GM19467 (cell line): ENCODE measurements around the gene EIF2B1.
"Not testable (repeated sequence)": the region's sequence is repeated elsewhere in the genome, so short reads cannot be mapped to it uniquely, and the experiment has no call there.

Experiments
- ATAC-seq: cut with Tn5 transposase; IDR thresholded peaks from one replicate; pipeline ENCODE4 v1.9.1; 2021; ENCODE audit warnings: mild to moderate bottlenecking, moderate library complexity; ENCODE audit not compliant: unreplicated experiment

The EIF2B1 gene

DNA sequence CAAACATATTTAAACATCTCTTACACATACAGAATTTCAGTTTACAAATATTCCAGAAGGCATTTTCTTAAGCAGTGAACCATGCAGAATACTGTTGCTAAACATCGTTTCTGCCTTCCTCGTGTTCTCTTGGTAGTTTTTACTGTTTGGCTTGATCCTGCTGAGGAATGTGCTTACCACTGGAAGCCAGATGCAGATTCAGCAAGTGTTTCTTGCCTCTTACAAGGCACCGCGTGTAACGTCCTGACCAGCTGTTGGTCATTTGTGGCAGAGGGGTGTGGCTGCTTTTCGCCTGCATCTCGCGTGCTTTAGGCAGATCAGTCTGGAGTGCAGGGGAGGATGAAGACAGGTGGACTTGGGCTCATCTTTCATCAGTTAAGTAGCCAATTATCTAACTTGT, 12.4 kb downstream of the EIF2B1 start:
- ATAC-seq = no peak

DNA sequence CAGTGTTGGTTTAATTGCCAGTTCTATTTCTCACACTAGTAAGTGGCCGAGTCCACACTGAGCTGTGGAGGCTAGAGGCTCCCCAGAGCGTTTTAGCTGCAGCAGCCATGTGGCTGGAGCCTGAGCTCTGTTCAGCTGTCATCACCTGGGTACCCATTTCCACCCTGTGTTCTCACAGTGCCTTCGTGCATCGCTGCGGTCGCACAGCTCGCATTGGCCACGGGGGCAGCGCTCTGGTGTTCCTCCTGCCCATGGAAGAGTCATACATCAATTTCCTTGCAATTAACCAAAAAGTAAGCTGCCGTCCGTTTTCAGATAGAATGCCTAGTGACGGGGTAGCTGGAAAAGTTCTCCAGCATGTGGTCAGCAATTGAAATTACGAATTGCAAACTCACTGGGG, 15.9 kb downstream of the EIF2B1 start:
- no peak for ATAC-seq

DNA sequence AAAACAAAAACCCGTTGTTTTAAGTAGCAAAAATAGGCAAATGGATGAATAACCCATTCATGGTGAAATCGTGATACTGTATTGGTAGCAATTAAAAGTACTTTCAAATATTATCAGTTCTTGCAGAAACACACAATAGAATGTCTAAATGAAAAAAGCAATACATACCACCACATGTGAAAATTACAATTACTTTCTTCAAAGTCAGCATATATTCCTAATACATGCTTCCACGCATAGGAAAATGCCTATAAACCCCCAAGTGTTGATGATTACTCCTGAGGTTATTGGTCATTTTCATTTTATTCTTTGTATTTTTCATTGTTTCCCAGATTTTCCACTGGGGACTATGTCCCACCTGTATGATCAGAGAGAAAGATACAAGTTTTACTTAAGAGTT, 16.3 kb downstream of the EIF2B1 start:
- no peak for ATAC-seq

- no peak for ATAC-seq
Observed at GRCh38 chr12:123614531-123614930, 19.0 kb downstream of the EIF2B1 start.

DNA sequence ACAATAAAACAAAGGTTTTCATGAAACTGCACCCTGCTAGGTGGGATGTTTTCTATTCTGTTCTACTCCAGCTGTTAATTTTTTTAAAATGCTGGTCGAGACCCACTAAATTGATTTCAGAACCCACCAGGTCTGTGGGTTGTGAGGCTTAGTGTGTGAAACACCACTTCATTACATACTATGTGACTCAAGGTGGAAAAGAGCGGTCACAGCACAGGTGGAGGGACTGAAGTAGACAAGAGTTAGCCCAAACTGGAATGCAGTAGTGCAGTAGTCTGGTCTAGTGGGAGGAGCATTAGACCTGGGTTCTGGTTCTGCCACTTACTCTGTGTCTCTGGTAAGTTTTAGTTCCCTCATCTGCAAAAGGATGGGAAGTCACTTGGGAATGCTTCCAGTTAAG, 19.4 kb downstream of the EIF2B1 start:
- no peak for ATAC-seq

DNA sequence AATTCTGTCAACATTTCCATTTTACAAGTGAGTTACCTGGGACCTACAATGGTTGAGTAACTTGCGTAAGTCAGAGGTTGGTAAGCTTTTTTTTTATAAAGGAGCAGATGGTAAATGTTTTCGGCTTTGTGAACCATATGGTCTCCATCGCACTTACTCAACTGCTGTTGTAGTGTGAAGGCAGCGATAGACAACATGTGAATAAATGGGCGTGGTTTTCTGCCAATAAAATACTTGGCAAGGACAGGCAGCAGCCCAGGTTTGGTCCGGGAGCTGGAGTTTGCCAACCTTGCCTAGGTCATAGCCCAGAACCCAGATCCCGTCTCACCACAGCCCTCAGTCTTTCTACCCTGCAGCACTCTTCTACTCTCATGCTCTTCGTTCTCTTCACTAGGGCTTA, 25.3 kb downstream of the EIF2B1 start:
- no peak for ATAC-seq

DNA sequence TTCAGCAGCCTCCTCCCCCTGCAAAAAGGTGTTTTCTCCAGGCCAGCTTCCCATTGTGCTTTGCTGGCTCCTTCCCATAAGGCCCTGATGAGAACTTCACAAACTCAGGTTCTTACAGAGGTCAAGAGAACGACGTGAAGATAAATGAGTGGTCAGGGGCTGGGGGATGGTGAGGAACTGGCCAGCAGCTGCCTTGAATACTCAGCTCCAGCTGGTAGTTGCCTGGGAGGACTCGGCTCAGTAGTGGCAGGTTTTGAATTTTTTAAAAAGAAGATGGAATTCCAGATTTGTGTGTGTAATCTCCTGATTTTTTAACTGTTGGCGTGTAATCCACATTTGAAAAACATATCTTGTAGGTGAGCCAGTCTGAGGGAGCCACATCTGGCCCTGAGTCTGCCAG, 25.7 kb downstream of the EIF2B1 start:
- no peak for ATAC-seq

- not testable (repeated sequence) for ATAC-seq
Observed at GRCh38 chr12:123603495-123603894, 30.0 kb downstream of the EIF2B1 start.

GRCh38 chr12:123602651-123603195, 30.8 kb downstream of the EIF2B1 start:
- ATAC-seq = no peak

GRCh38 chr12:123601602-123602489, 31.6 kb downstream of the EIF2B1 start, which contains the start of gene DDX55:
Gene DDX55 (plus strand): TSS chr12:123602099. CDS start chr12:123602149, 50 bp downstream.
- peak; percentile 74 for ATAC-seq

DNA sequence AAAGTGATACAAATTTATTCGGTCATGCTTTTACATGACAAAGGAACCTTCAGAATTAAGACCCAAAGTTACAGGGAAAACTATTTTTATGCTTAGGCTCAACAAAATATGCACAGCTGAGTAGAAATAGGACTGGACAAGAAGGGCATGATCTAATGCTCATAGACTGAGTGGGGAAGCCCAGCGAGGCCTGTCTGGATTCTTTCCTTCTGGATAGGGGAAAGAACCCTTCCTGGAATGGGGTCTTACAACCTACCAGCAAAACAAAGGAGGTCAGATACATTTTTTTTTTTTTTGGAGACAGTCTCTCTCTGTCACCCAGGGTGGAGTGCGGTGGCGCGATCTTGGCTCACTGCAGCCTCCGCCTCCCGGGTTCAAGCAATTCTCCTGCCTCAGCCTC, 33.8 kb downstream of the EIF2B1 start:
- ATAC-seq = no peak

- no peak for ATAC-seq
Observed at GRCh38 chr12:123599310-123599709, 34.2 kb downstream of the EIF2B1 start.

- no peak for ATAC-seq
Observed at GRCh38 chr12:123598522-123598921, 35.0 kb downstream of the EIF2B1 start.

DNA sequence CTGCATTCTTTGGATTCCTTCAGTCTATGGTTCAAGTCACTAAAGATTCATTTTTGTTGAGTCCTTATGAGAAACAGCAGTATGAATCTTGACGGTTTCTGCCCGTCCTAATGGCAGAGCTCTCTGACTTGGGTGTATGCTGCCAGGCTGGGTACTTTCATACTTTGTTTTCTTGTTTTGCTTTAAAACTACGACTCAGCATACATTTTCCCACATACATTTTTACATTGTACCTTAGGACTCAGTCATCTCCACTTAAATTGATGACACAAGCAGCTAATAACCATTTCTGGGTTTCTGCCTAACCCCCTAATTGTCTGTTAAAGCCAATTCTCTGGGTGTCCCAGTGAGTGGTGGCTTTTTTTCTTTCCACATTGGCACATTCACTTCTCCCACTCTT, 36.4 kb downstream of the EIF2B1 start:
- no peak for ATAC-seq

- ATAC-seq = no peak
Observed at GRCh38 chr12:123595729-123596128, 37.8 kb downstream of the EIF2B1 start.

- no peak for ATAC-seq
Observed at GRCh38 chr12:123591702-123592481, 41.6 kb downstream of the EIF2B1 start.

GRCh38 chr12:123580772-123581171, 52.7 kb downstream of the EIF2B1 start:
- no peak for ATAC-seq

GRCh38 chr12:123578829-123579228, 54.7 kb downstream of the EIF2B1 start:
- not testable (repeated sequence) for ATAC-seq

GRCh38 chr12:123578243-123578642, 55.2 kb downstream of the EIF2B1 start:
- ATAC-seq = no peak

DNA sequence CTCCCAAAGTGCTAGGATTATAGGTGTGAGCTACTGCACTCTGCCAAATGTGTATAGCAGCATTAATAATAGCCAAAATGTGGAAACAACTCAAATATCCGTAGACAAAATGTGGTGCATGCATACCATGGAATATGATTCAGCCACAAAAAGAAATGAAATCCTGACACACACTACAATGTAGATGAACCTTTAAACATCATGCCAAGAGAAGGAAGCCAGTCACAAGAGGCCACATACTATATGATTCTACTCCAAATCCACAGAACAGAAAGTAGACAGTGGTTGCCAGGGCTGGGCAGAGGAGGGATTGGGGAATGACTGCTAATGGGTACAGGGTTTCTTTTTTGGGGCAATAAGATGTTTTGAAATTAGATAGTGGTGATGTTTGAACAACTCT, 56.9 kb downstream of the EIF2B1 start:
- ATAC-seq = no peak

GRCh38 chr12:123573870-123574269, 59.6 kb downstream of the EIF2B1 start:
- ATAC-seq = no peak

GRCh38 chr12:123572391-123572790, 61.1 kb downstream of the EIF2B1 start:
- no peak for ATAC-seq
